Neural crest cell (in vitro differentiated cells): Measurements from ENCODE around the gene SH3GL2. TPM values are rescaled to one million over a fixed set of nuclear protein-coding genes. Genes with fewer than 3 reads are reported as not detected.

Experiments
- DNase-seq: peaks from one replicate; pipeline ENCODE4 v3.0.0; 2021; ENCODE audit warnings: low read depth, mixed read lengths, low spot score
- H3K27ac Mint-ChIP-seq: one replicate; pipeline ENCODE4 v1.8.0; 2021; ENCODE audit warnings: mild to moderate bottlenecking, mixed read lengths; ENCODE audit not compliant: unreplicated experiment
- H3K27me3 Mint-ChIP-seq: 2 replicates; pipeline ENCODE4 v1.8.0; 2021; ENCODE audit warnings: low read depth, mild to moderate bottlenecking, mixed read lengths
- H3K36me3 Mint-ChIP-seq: 2 replicates; pipeline ENCODE4 v1.8.0; 2021; ENCODE audit warnings: low read depth, mild to moderate bottlenecking, mixed read lengths
- H3K4me1 Mint-ChIP-seq: 2 replicates; pipeline ENCODE4 v1.8.0; 2021; ENCODE audit warnings: mixed read lengths
- H3K4me3 Mint-ChIP-seq: one replicate; pipeline ENCODE4 v1.8.0; 2021; ENCODE audit warnings: mild to moderate bottlenecking, mixed read lengths
- H3K9me3 Mint-ChIP-seq: 2 replicates; pipeline ENCODE4 v1.8.0; 2021; ENCODE audit warnings: mixed read lengths
- total RNA-seq: library from RNA; stranded (reverse); gene quantifications from 2 replicates; pipeline ENCODE4 v1.2.1, GENCODE V29; 2021
- TF ChIP-seq, protein P1 (sequence below): fragments of 200-600 bp; sonication (generic); conservative IDR thresholded peaks from 2 replicates; pipeline ENCODE4 v1.5.0; 2021; ENCODE audit warnings: antibody characterized with exemption, mild to moderate bottlenecking

The SH3GL2 gene
- total RNA-seq, 1 donor from 2014 or later = 0.89 TPM

DNA sequence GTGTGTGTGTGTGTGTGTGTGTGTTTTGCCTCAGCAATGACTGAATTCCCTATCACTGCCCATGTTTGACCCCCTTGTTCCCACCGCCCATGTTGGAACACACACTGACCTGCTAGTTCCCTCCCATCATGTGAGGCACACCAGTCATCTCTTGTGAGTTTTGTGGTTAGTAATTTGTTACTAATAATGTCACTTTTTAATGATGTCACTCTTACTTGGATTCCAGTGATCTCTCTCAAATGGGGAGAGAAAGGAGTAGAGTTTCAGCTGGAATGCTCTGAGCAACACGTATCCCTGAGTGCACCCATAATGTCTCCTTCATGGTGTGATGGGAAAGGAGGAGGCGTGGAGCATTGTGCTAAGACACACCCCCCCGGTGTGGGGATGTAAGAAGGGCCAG, 172.6 kb downstream of the SH3GL2 start:
- Mint-ChIP-seq H3K9me3 (peaks cover 7% of the 10 kb centered on the region), H3K27ac (no peak overlapping the region), H3K4me3 (no peak overlapping the region), H3K36me3 (peaks cover 4% of the 10 kb centered on the region), H3K4me1 (no peaks in the 10 kb centered on the region), H3K27me3 (peaks cover 11% of the 10 kb centered on the region)
- TF ChIP-seq, protein P1, sequence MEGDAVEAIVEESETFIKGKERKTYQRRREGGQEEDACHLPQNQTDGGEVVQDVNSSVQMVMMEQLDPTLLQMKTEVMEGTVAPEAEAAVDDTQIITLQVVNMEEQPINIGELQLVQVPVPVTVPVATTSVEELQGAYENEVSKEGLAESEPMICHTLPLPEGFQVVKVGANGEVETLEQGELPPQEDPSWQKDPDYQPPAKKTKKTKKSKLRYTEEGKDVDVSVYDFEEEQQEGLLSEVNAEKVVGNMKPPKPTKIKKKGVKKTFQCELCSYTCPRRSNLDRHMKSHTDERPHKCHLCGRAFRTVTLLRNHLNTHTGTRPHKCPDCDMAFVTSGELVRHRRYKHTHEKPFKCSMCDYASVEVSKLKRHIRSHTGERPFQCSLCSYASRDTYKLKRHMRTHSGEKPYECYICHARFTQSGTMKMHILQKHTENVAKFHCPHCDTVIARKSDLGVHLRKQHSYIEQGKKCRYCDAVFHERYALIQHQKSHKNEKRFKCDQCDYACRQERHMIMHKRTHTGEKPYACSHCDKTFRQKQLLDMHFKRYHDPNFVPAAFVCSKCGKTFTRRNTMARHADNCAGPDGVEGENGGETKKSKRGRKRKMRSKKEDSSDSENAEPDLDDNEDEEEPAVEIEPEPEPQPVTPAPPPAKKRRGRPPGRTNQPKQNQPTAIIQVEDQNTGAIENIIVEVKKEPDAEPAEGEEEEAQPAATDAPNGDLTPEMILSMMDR = no peak
- DNase-seq = no peak

DNA sequence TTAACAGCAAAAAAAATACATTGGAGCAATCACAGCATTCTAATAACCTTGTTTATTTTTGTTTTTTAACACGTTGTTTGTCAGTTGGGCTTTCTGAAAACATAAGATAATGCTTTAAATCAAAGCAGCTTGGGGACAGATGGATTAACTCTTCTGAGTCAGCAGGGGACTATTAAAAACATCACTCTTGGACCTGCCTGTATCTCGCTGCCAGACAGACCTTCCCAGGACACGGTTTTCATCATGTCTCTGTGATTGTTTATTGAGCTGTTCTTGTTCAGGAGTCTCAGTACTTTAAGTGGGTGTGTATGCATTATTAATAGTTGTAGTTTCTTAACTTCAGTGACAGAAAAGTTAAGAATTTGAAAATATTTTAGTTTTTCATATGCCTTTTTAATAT, 173.2 kb downstream of the SH3GL2 start:
- Mint-ChIP-seq H3K9me3 (peaks cover 7% of the 10 kb centered on the region), H3K4me3 (no peak overlapping the region), H3K27ac (no peak overlapping the region), H3K36me3 (peaks cover 4% of the 10 kb centered on the region), H3K27me3 (peaks cover 9% of the 10 kb centered on the region), H3K4me1 (no peaks in the 10 kb centered on the region)
- no peak for DNase-seq
- TF ChIP-seq, protein P1 = no peak

DNA sequence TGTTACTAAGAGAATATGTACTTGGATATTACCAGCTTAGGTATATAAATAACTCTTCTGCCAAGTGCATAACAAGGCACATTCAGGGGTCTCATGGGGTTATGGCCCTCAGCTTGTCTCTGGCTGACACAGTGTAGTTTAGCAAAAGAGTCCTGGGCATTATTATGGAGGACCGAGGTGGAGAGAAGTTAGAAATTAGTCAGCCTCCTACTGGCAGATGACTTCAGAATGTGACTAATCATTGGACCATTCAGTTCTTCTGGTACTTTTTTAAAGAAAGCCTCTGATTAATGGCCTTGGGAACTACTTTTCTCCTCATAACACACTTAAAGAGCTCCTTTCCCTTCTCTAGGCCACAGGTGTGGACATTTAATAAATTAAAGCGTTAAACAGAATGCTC, 178.9 kb downstream of the SH3GL2 start:
- H3K27me3 Mint-ChIP-seq = peaks cover 3% of the 10 kb centered on the region
- no peak overlapping the region for H3K27ac Mint-ChIP-seq
- TF ChIP-seq, protein P1 = no peak
- H3K36me3 Mint-ChIP-seq = peaks cover 4% of the 10 kb centered on the region
- DNase-seq = no peak
- peaks cover 7% of the 10 kb centered on the region for H3K9me3 Mint-ChIP-seq
- H3K4me3 Mint-ChIP-seq = no peak overlapping the region
- H3K4me1 Mint-ChIP-seq = no peaks in the 10 kb centered on the region

DNA sequence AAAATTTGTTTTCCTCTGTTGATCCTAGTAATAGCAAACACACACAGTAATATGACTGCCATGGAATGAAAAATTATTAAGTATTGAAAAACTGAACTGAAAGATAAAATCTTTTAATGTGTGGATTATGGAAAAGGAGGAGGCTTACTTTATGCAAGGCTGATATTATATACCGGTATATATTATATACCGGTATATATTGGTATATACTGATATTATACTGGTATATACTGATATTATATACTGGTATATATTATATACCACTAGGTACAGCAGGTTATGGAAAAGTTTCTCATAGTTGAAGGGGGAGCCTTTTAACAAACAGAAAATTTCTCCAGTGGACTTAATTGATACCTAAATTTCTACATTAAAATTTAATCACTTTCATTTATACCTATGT, 181.4 kb downstream of the SH3GL2 start:
- H3K4me3 Mint-ChIP-seq = no peak overlapping the region
- no peaks in the 10 kb centered on the region for H3K36me3 Mint-ChIP-seq
- no peak for DNase-seq
- no peaks in the 10 kb centered on the region for H3K9me3 Mint-ChIP-seq
- no peaks in the 10 kb centered on the region for H3K4me1 Mint-ChIP-seq
- TF ChIP-seq, protein P1 = no peak
- no peak overlapping the region for H3K27ac Mint-ChIP-seq
- no peaks in the 10 kb centered on the region for H3K27me3 Mint-ChIP-seq

DNA sequence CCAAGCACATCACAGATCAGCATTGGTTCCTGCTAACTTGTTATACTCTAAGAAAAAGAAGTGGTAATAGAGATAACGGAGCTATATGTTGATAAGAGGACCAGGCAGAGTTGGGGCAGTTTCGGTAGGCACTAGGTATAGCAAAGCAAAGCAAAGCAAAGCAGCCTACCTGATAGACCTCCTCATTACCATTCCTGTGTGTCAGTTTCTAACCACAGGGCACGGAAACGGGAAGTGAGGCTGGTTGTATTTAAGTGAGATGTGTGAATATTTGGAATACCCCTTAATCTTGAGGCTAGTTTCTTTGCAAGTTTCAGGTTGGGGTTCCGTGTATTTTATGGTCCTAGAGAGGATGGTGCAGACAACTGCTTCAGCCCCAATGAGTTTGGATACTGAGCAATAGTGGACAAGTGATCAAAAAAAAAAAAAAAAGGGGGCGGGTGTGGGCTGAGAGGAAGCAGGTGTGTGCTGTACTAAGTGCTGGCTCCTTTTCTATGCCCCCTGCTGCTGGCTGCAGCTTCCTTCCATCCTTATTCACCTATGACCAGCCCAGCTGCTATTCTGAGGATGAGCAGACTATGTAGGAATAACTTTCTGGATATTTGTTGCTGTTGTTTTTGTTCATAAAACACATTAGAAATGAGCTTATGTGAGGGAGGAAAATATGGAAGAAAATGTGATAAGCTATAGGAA, 183.3 kb downstream of the SH3GL2 start:
- Mint-ChIP-seq H3K9me3 (no peaks in the 10 kb centered on the region), H3K4me1 (no peaks in the 10 kb centered on the region), H3K4me3 (no peak overlapping the region), H3K36me3 (no peaks in the 10 kb centered on the region), H3K27me3 (no peaks in the 10 kb centered on the region), H3K27ac (no peak overlapping the region)
- TF ChIP-seq, protein P1 = no peak
- DNase-seq = no peak
